ENCODE results near the gene PRDM5. TPM values are rescaled to one million over a fixed set of nuclear protein-coding genes. Genes with fewer than 3 reads are reported as not detected.

PRDM5 gene
- total RNA-seq, 1 experiment from 2014 or later = 0.85 TPM

- H3K9me3 ChIP-seq (ENCODE audit: insufficient read depth, low read depth) = no peaks in the 10 kb centered on the region
- H3K27ac ChIP-seq = no peak overlapping the region
- H3K27me3 ChIP-seq (ENCODE audit: insufficient read depth, low read depth) = no peaks in the 10 kb centered on the region
- no peaks in the 10 kb centered on the region for H4K20me1 ChIP-seq (ENCODE audit: insufficient read depth)
- no peaks in the 10 kb centered on the region for H3K4me1 ChIP-seq (replicated peaks; ENCODE audit: insufficient read depth)
- ChIA-PET POLR2A (ENCODE audit: unreplicated experiment) (no interaction called here), CTCF (no interaction called here)
- DNase-seq = no peak
- no peak for TF ChIP-seq EZH2 (IDR thresholded peaks at IDR 0.05; ENCODE audit: low read depth)
- TF ChIP-seq, protein P1, sequence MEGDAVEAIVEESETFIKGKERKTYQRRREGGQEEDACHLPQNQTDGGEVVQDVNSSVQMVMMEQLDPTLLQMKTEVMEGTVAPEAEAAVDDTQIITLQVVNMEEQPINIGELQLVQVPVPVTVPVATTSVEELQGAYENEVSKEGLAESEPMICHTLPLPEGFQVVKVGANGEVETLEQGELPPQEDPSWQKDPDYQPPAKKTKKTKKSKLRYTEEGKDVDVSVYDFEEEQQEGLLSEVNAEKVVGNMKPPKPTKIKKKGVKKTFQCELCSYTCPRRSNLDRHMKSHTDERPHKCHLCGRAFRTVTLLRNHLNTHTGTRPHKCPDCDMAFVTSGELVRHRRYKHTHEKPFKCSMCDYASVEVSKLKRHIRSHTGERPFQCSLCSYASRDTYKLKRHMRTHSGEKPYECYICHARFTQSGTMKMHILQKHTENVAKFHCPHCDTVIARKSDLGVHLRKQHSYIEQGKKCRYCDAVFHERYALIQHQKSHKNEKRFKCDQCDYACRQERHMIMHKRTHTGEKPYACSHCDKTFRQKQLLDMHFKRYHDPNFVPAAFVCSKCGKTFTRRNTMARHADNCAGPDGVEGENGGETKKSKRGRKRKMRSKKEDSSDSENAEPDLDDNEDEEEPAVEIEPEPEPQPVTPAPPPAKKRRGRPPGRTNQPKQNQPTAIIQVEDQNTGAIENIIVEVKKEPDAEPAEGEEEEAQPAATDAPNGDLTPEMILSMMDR (conservative IDR thresholded peaks at IDR 0.05) = peak; percentile 54; the same call in 1 of the 2 replicates
- no peaks in the 10 kb centered on the region for H3K79me2 ChIP-seq (ENCODE audit: low read depth)
- H3K9me2 ChIP-seq (ENCODE audit: insufficient read depth) = no peaks in the 10 kb centered on the region
- no peak overlapping the region for H3K4me2 ChIP-seq
- BruUV-seq (replicated peaks) = no TSS peak
- no peaks in the 10 kb centered on the region for H3K36me3 ChIP-seq (ENCODE audit: low read depth)
- H3K4me3 ChIP-seq = no peak overlapping the region
- H2AFZ ChIP-seq = no peak overlapping the region
- no peaks in the 10 kb centered on the region for H3F3A ChIP-seq (ENCODE audit: insufficient read depth, low read depth)
- intact Hi-C loops (cut with micrococcal nuclease; ENCODE audit: unreplicated experiment) = loop anchor here (10.0 kb wide), 1 partner anchor 376 kb away; no protein-coding TSS in a partner anchor
Observed at GRCh38 chr4:120718979-120719566, 203.5 kb downstream of the PRDM5 start.

- H3K4me1 ChIP-seq (replicated peaks; ENCODE audit: insufficient read depth) = no peaks in the 10 kb centered on the region
- H4K20me1 ChIP-seq (ENCODE audit: insufficient read depth) = no peaks in the 10 kb centered on the region
- DNase-seq = no peak
- intact Hi-C loops (cut with micrococcal nuclease; ENCODE audit: unreplicated experiment) = loop anchor here (10.0 kb wide), 1 partner anchor 378 kb away; no protein-coding TSS in a partner anchor
- H3K4me3 ChIP-seq = no peak overlapping the region
- H3K9me2 ChIP-seq (ENCODE audit: insufficient read depth) = no peaks in the 10 kb centered on the region
- no peaks in the 10 kb centered on the region for H3K9me3 ChIP-seq (ENCODE audit: insufficient read depth, low read depth)
- no peak for TF ChIP-seq EZH2 (IDR thresholded peaks at IDR 0.05; ENCODE audit: low read depth)
- TF ChIP-seq, protein P1 (conservative IDR thresholded peaks at IDR 0.05) = no peak
- H3K27ac ChIP-seq = no peak overlapping the region
- no peaks in the 10 kb centered on the region for H3K36me3 ChIP-seq (ENCODE audit: low read depth)
- no peaks in the 10 kb centered on the region for H3K27me3 ChIP-seq (ENCODE audit: insufficient read depth, low read depth)
- H3F3A ChIP-seq (ENCODE audit: insufficient read depth, low read depth) = no peaks in the 10 kb centered on the region
- no peak overlapping the region for H3K4me2 ChIP-seq
- BruUV-seq (replicated peaks) = no TSS peak
- H3K79me2 ChIP-seq (ENCODE audit: low read depth) = no peaks in the 10 kb centered on the region
- H2AFZ ChIP-seq = no peak overlapping the region
- CTCF ChIA-PET = no interaction called here
- POLR2A ChIA-PET (ENCODE audit: unreplicated experiment) = no interaction called here
Observed at GRCh38 chr4:120716346-120716745, 206.2 kb downstream of the PRDM5 start.

DNA sequence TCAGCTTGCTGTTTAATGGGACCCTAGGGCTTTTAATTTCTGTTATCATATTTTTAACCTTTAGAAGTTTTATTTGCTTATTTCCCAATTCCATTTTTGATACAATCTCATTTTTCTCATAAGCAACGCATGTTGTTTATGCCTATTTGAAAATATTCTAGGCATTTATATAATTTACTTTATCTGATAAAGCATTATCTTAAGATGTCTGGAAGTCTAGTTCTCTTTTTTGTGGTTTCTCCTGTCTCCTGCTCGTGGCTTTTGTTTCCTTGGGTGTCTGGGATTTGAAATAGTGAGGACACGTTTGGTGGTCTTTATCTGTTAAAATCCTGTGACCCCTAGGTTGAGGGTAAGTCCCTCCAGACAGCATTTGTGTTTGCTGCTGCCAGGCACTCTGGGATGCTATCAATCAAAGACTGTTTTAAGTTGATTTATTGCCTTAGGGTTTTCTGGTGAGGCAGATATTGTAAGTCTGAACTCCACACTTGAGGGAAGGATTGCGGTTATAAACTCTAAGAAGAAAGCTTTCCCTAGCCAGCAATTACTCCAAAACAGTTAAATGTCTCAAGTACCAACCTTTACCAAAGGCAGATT lies 208.0 kb downstream of the PRDM5 start:
- intact Hi-C loops (cut with micrococcal nuclease; ENCODE audit: unreplicated experiment) = loop anchor here (10.0 kb wide), 1 partner anchor 380 kb away; no protein-coding TSS in a partner anchor
- no TSS peak for BruUV-seq (replicated peaks)
- H3K79me2 ChIP-seq (ENCODE audit: low read depth) = no peaks in the 10 kb centered on the region

More for the DNA sequence above, 208.0 kb downstream of the PRDM5 start:
- no peaks in the 10 kb centered on the region for H3K9me2 ChIP-seq (ENCODE audit: insufficient read depth)
- no peak for TF ChIP-seq EZH2 (IDR thresholded peaks at IDR 0.05; ENCODE audit: low read depth)
- TF ChIP-seq, protein P1 (conservative IDR thresholded peaks at IDR 0.05) = no peak
- H3K36me3 ChIP-seq (ENCODE audit: low read depth) = no peaks in the 10 kb centered on the region
- no peaks in the 10 kb centered on the region for H3K27me3 ChIP-seq (ENCODE audit: insufficient read depth, low read depth)
- no peaks in the 10 kb centered on the region for H3K9me3 ChIP-seq (ENCODE audit: insufficient read depth, low read depth)
- no peak overlapping the region for H2AFZ ChIP-seq
- CTCF ChIA-PET = no interaction called here
- no peak overlapping the region for H3K27ac ChIP-seq
- H4K20me1 ChIP-seq (ENCODE audit: insufficient read depth) = no peaks in the 10 kb centered on the region
- no peaks in the 10 kb centered on the region for H3F3A ChIP-seq (ENCODE audit: insufficient read depth, low read depth)
- no peak overlapping the region for H3K4me3 ChIP-seq
- no peak overlapping the region for H3K4me2 ChIP-seq
- POLR2A ChIA-PET (ENCODE audit: unreplicated experiment) = no interaction called here
- no peaks in the 10 kb centered on the region for H3K4me1 ChIP-seq (replicated peaks; ENCODE audit: insufficient read depth)
- no peak for DNase-seq
